Neural cell (in vitro differentiated cells): ENCODE results near the gene DNAJC5.

Experiments used
- CTCF ChIP-seq: fragments of 450-650 bp; IDR thresholded peaks from 2 replicates; pipeline ENCODE4 v1.5.1; 2014; ENCODE audit warnings: antibody characterized with exemption, mild to moderate bottlenecking, moderate library complexity; ENCODE audit not compliant: poor library complexity, severe bottlenecking
- MXI1 ChIP-seq: fragments of 450-650 bp; conservative IDR thresholded peaks from 2 replicates; pipeline ENCODE4 v1.6.1; 2014; ENCODE audit warnings: antibody characterized with exemption, mild to moderate bottlenecking; ENCODE audit not compliant: poor library complexity, severe bottlenecking
- POLR2AphosphoS5 ChIP-seq: IDR thresholded peaks from 2 replicates; pipeline ENCODE4 v1.6.1; 2012
- RAD21 ChIP-seq: fragments of 450-650 bp; conservative IDR thresholded peaks from 2 replicates; pipeline ENCODE4 v1.6.1; 2014; ENCODE audit warnings: antibody characterized with exemption, mild to moderate bottlenecking, moderate library complexity
- TAF1 ChIP-seq: IDR thresholded peaks from 2 replicates; pipeline ENCODE4 v1.6.1; 2012; ENCODE audit warnings: low read depth

GRCh38 chr20:63950701-63951397, 55.9 kb downstream of the DNAJC5 start:
- TF ChIP-seq CTCF (no peak), POLR2AphosphoS5 (no peak), RAD21 (no peak), MXI1 (no peak), TAF1 (no peak)
